H1 (cell line): Measurements from ENCODE around the gene VOPP1.

Experiments
- EP300 ChIP-seq, 2 experiments: IDR thresholded peaks; 1 replicate in 1 of 2; 2 replicates in 1 of 2; pipeline ENCODE4 v1.6.1; 2011 to 2012; ENCODE audit warnings: low read depth in 2 of 2, low read length in 2 of 2, mild to moderate bottlenecking in 2 of 2, borderline replicate concordance in 1 of 2, inconsistent platforms in 1 of 2, moderate library complexity in 1 of 2
- EZH2 ChIP-seq: fragments of 200-600 bp; sonication (generic); IDR thresholded peaks from 2 replicates; pipeline ENCODE4 v1.7.1; 2012; ENCODE audit warnings: low read depth, mild to moderate bottlenecking, moderate library complexity, low read length, inconsistent platforms; ENCODE audit not compliant: severe bottlenecking
- JUND ChIP-seq: IDR thresholded peaks from 2 replicates; pipeline ENCODE4 v1.6.1; 2011; ENCODE audit warnings: mild to moderate bottlenecking, improper control_type of control experiment, low read length
- MAFK ChIP-seq: IDR thresholded peaks from 2 replicates; pipeline ENCODE4 v1.6.1; 2012; ENCODE audit warnings: low read depth, mild to moderate bottlenecking, improper control_type of control experiment, low read length
- POLR2A ChIP-seq, 2 experiments: IDR thresholded peaks; 1 replicate in 1 of 2; 2 replicates in 1 of 2; pipeline ENCODE4 v1.6.1; 2011; ENCODE audit warnings: low read depth in 2 of 2, low read length in 2 of 2, mild to moderate bottlenecking in 2 of 2; ENCODE audit errors: control extremely low read depth in 1 of 2
- TF ChIP-seq, protein P1 (sequence below), 3 experiments: IDR thresholded peaks; 1 replicate in 2 of 3; 2 replicates in 1 of 3; pipeline versions ENCODE4 v1.5.1 to v1.6.1; 2011; ENCODE audit warnings: low read length in 3 of 3, mild to moderate bottlenecking in 3 of 3, inconsistent platforms in 2 of 3, low read depth in 1 of 3, moderate library complexity in 1 of 3; ENCODE audit not compliant: insufficient read depth in 1 of 3; ENCODE audit errors: control extremely low read depth in 1 of 3
- TF ChIP-seq, protein P2 (sequence below): IDR thresholded peaks from 2 replicates; pipeline ENCODE4 v1.6.1; 2012; ENCODE audit warnings: inconsistent platforms

DNA sequence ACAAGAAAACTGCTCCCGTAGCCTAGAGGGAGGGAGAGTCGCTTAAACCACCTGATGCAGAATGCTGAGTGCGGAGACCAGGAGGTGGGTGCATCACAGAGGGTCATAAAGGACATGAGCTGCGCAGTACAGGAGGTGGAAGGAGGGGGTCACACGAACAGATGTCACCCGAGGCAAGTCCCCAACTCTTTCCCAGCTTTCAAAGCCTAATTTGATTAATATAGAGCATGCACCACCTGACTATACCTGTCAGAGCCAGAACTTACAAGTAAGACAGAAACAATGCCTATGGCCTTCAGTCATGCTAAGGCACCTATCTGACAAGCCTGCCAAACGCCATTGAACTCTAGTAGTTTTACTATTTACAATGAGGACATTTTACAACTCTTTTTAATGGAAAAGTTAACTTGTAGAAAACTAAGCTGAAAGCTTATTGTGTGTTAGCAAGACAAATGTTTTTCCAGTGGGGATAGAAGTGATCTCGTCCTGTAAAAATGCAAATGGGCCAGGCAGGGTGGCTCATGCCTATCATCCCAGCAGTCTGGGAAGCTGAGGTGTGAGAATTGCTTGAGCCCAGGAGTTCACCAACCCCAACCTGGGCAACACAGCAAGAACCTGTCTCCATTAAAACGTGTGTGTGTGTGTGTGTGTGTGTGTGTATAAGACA lies 1.1 kb upstream of the VOPP1 start:
- TF ChIP-seq JUND, result no peak
- TF ChIP-seq, protein P1, sequence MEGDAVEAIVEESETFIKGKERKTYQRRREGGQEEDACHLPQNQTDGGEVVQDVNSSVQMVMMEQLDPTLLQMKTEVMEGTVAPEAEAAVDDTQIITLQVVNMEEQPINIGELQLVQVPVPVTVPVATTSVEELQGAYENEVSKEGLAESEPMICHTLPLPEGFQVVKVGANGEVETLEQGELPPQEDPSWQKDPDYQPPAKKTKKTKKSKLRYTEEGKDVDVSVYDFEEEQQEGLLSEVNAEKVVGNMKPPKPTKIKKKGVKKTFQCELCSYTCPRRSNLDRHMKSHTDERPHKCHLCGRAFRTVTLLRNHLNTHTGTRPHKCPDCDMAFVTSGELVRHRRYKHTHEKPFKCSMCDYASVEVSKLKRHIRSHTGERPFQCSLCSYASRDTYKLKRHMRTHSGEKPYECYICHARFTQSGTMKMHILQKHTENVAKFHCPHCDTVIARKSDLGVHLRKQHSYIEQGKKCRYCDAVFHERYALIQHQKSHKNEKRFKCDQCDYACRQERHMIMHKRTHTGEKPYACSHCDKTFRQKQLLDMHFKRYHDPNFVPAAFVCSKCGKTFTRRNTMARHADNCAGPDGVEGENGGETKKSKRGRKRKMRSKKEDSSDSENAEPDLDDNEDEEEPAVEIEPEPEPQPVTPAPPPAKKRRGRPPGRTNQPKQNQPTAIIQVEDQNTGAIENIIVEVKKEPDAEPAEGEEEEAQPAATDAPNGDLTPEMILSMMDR (IDR thresholded peaks at IDR 0.05; ENCODE audit: control extremely low read depth in 1 of 3, insufficient read depth in 1 of 3, low read depth in 1 of 3, low read length in 3 of 3), result no peak
- TF ChIP-seq POLR2A (IDR thresholded peaks at IDR 0.05; ENCODE audit: control extremely low read depth in 1 of 2, low read depth in 2 of 2, low read length in 2 of 2), result no peak
- no peak for TF ChIP-seq EZH2
- TF ChIP-seq EP300 (IDR thresholded peaks at IDR 0.05; ENCODE audit: borderline replicate concordance in 1 of 2, low read depth in 2 of 2, low read length in 2 of 2), result no peak
- TF ChIP-seq, protein P2, sequence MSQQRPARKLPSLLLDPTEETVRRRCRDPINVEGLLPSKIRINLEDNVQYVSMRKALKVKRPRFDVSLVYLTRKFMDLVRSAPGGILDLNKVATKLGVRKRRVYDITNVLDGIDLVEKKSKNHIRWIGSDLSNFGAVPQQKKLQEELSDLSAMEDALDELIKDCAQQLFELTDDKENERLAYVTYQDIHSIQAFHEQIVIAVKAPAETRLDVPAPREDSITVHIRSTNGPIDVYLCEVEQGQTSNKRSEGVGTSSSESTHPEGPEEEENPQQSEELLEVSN, result no peak
- TF ChIP-seq MAFK, result no peak
